ENCODE data around the gene GSC.
"Not testable (repeated sequence)": the region's sequence is repeated elsewhere in the genome, so short reads cannot be mapped to it uniquely, and the experiment has no call there.

Gene GSC

DNA sequence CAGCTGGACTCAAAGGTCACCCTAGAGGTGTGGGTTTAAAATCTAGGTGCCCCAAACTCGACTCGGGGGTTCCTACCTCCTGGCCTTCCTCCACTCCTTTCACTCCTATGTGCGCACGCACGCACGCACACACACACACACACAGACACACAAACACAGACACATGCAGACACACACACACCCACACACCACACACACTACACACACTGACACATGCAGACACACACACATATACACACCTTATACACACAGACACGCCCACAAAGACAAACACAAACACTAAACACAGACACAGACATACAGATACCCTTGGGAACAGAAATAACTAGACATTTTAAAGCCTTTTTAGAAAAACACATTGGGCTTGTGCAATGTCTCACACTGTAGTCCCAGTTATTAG lies 31.8 kb downstream of the GSC start:
- no peak for DNase-seq

DNA sequence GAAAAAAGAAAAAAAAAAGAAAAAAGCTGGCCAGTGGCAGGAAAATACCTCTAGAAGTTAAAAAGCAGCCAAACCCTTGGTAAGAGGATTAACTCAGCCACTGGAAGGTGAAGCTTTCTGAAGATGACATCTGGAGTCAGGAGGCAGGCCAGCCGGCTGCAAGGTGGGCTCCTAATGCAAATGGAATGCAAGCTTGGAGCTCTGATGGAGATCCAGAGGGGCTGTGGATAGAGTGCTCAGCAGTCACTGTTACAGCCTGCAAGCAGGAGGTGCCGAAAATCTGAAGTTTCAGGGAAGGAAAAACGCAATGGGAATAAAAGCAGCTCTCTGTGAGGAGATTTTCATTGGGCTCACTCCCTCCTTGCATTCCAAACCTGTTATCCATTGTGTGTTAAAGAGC lies 41.0 kb downstream of the GSC start:
- no peak for DNase-seq

DNA sequence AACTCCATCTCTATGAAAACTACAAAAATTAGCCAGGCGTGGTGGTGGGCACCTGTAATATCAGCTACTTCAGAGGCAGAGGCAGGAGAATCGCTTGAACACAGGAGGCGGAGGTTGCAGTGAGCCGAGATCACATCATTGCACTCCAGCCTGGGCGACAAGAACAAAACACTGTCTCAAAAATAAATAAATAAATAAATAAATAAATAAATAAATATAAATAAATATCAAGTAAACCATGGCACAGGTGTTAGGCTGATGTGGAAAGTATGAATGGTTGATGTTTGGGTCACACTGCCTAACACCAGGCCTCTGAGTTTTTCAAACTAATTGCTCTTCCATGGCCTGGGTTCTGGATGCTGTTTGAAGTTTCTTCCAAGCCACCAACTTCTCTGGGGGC lies 41.5 kb downstream of the GSC start:
- not testable (repeated sequence) for DNase-seq

DNA sequence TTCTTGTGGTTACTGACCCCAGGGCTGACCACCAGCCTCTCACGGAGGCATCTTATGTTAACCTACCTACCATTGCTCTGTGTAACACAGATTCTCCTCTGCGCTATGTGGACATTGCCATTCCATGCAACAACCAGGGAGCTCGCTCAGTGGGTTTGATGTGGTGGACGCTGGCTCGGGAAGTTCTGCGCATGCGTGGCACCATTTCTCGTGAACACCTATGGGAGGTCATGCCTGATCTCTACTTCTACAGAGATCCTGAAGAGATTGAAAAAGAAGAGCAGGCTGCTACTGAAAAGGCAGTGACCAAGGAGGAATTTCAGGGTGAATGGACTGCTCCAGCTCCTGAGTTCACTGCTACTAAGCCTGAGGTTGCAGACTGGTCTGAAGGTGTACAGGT lies 43.3 kb downstream of the GSC start:
- not testable (repeated sequence) for DNase-seq

DNA sequence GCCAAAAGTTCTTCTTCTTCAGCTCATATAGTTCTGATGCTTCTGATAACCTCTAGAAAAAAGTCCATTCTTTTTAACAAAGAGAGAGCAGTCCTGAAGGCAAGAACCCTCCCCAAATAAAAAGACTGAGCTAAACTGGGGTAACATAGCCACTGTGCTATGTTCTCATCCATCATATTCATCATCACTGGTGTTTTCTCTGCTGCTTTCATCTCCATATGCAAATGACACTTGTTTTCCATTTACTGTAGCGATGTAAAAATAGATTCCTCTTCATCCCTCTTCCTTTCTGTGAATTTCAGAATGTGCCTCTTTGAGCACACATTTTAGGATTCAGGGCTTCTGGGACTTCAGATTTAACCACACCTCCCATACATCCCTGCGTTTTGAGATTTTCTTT lies 44.9 kb downstream of the GSC start:
- DNase-seq, result no peak

DNA sequence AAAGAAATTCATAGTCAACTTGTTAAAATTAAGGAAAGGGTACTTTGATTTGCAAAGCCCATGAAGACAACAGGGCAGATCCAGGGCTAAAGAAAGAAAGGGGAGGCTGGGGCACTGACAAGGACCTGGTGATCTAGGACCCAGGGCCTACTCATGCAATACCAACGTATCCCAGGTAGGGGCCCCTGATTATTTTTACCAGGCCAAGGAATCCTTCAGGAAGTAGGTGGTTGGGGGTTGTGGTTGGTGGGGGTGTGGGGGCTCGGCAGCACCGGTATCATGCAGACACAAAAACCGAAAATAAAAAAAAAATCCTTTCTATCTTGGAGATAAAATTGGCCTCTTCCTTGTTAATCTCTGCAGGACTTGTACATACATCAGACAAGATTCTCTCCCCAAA lies 47.5 kb downstream of the GSC start:
- no peak for DNase-seq

All from NCI-H1694 treated with DMSO at 0.1 percent for 48 hours (cell line).